HG03135 (cell line): Measurements from ENCODE around the gene MRPL39.

Experiments
- ATAC-seq: cut with Tn5 transposase; IDR thresholded peaks from one replicate; pipeline ENCODE4 v1.9.1; 2021; ENCODE audit warnings: mild to moderate bottlenecking, moderate library complexity; ENCODE audit not compliant: unreplicated experiment

Gene MRPL39

GRCh38 chr21:25541042-25541441 lies 66.2 kb downstream of the MRPL39 start:
- ATAC-seq = no peak

- ATAC-seq = no peak
Measured at GRCh38 chr21:25539606-25540005, 67.7 kb downstream of the MRPL39 start.

GRCh38 chr21:25537174-25537573 lies 70.1 kb downstream of the MRPL39 start:
- ATAC-seq = no peak

- no peak for ATAC-seq
Measured at GRCh38 chr21:25536752-25537151, 70.5 kb downstream of the MRPL39 start.

- no peak for ATAC-seq
Measured at GRCh38 chr21:25535849-25536248, 71.4 kb downstream of the MRPL39 start.
